HepG2 (cell line): ENCODE measurements around the gene INTS1. TPM values are rescaled to one million over a fixed set of nuclear protein-coding genes. Genes with fewer than 3 reads are reported as not detected.

Experiments used
- FOXJ3 ChIP-seq: sonication (generic); formaldehyde crosslinking; IDR thresholded peaks from 2 replicates; pipeline ENCODE4 v1.4.0; 2020; ENCODE audit warnings: missing genetic modification reagents, mild to moderate bottlenecking, borderline replicate concordance
- ISX ChIP-seq: sonication (generic); formaldehyde crosslinking; conservative IDR thresholded peaks from 2 replicates; pipeline ENCODE4 v1.5.0; 2020; ENCODE audit warnings: missing genetic modification reagents
- RARA ChIP-seq: IDR thresholded peaks from 2 replicates; pipeline ENCODE4 v1.6.1; 2016; ENCODE audit warnings: missing genetic modification reagents, missing compliant biosample characterization
- RORA ChIP-seq: sonication (generic); formaldehyde crosslinking; IDR thresholded peaks from 2 replicates; pipeline ENCODE4 v1.5.0; 2020; ENCODE audit warnings: mild to moderate bottlenecking, missing genetic modification reagents, moderate library complexity
- STAT5B ChIP-seq: sonication (generic); formaldehyde crosslinking; IDR thresholded peaks from 2 replicates; pipeline ENCODE4 v1.4.0; 2020; ENCODE audit warnings: missing genetic modification reagents
- U2AF1 ChIP-seq: fragments of 200-400 bp; formaldehyde crosslinking; optimal IDR thresholded peaks from 2 replicates; pipeline ENCODE3; 2017; ENCODE audit warnings: mild to moderate bottlenecking, low read depth, low read length
- WIZ ChIP-seq: sonication (generic); formaldehyde crosslinking; IDR thresholded peaks from 2 replicates; pipeline ENCODE4 v1.5.1; 2020; ENCODE audit warnings: mild to moderate bottlenecking, missing genetic modification reagents
- XRCC5 ChIP-seq: fragments of 200-400 bp; formaldehyde crosslinking; optimal IDR thresholded peaks from 2 replicates; pipeline ENCODE3; 2017; ENCODE audit warnings: mild to moderate bottlenecking, low read length
- ZBTB1 ChIP-seq: sonication (generic); formaldehyde crosslinking; IDR thresholded peaks from 2 replicates; pipeline ENCODE4 v1.4.0; 2020; ENCODE audit warnings: missing genetic modification reagents, borderline replicate concordance
- ZNF510 ChIP-seq: sonication (generic); formaldehyde crosslinking; IDR thresholded peaks from 2 replicates; pipeline ENCODE4 v1.4.0; 2020; ENCODE audit warnings: low read depth, mild to moderate bottlenecking, missing genetic modification reagents
- ZNF703 ChIP-seq: sonication (generic); formaldehyde crosslinking; IDR thresholded peaks from 2 replicates; pipeline ENCODE4 v1.5.1; 2020; ENCODE audit warnings: missing genetic modification reagents, mild to moderate bottlenecking, moderate library complexity, borderline replicate concordance
- ZNF878 ChIP-seq: sonication (generic); formaldehyde crosslinking; IDR thresholded peaks from 2 replicates; pipeline ENCODE4 v1.8.1; 2023; ENCODE audit warnings: mild to moderate bottlenecking, missing genetic modification reagents, moderate library complexity
- ZNF891 ChIP-seq: sonication (generic); formaldehyde crosslinking; IDR thresholded peaks from 2 replicates; pipeline ENCODE4 v1.5.0; 2020; ENCODE audit warnings: mild to moderate bottlenecking, missing genetic modification reagents
- polyA plus RNA-seq, 8 experiments: library from polyadenylated mRNA; depleted of rRNA in 3 of 8; stranded (reverse) in 7 of 8; unstranded in 1 of 8; fragments of >200 nt; fragmentation: Illumina TruSeq in 4 of 8; extraction: Trizol in 4 of 8; gene quantifications; 2 replicates each; pipeline versions ENCODE4 v1.2.1 to v1.2.3, GENCODE V29; 2011 to 2016; ENCODE audit warnings: low read depth in 4 of 8, missing spikeins in 1 of 8, mixed read lengths in 1 of 8; ENCODE audit not compliant: insufficient read depth in 1 of 8
- total RNA-seq, 5 experiments: library from RNA; depleted of rRNA; stranded (reverse); fragments of >200 nt; fragmentation: Illumina TruSeq; extraction: Trizol; gene quantifications; 2 replicates each; pipeline ENCODE4 v1.2.3, GENCODE V29; 2016; ENCODE audit warnings: low read depth in 1 of 5
- TF ChIP-seq, protein P1 (sequence below): IDR thresholded peaks from 2 replicates; pipeline ENCODE4 v1.6.1; 2016; ENCODE audit warnings: low read depth, control low read depth
- TF ChIP-seq, protein P2 (sequence below): sonication (generic); formaldehyde crosslinking; IDR thresholded peaks from 2 replicates; pipeline ENCODE4 v1.4.0; 2020; ENCODE audit warnings: low read depth, missing genetic modification reagents
- TF ChIP-seq, protein P3 (sequence below): sonication (generic); formaldehyde crosslinking; IDR thresholded peaks from 2 replicates; pipeline ENCODE4 v1.4.0; 2020; ENCODE audit warnings: missing genetic modification reagents

The INTS1 gene
- total and polyA plus RNA-seq, 2 of the 13 experiments (the other 11 are each of a cell fraction or from before 2014, with no cell fraction given) = 13.7 to 29.0 TPM

DNA sequence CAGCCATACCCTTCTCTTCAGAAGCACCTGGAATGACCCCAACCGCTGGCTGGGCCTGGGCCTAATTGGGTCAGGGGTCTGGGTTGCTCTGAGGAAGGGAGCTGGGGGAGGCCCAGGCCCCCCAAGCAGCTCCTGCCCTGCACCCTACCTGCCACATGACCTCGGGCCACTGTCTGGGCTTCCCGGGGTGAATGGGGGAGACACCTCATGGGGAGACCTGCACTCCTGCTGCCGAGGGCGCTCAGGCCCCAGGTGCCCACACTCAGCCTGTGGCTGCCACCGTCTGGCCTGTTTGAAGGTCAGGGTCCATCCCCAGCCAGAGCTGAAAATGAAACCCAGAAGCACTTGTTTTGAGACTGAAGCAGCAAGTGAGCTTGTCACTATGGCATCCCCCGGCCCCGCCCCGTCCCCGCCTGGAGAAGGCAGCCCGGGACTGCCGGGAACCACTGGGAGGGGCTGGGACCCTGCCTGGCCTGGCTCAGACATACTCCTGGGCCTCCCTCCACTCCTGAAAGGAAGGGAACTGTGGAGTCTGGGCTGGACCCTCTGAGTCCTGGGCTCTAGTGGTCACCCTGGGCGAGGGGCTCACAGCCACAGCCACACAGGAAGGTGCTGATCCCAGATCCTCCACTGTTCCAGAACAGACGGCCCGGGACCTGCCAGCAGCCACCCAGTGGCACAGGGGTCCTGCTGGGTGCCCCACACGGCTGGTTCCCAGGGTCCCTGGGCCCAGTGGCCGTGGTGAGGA is 37.5 kb downstream of the INTS1 start (continued):
- TF ChIP-seq RARA (CRISPR knock-in tag) (no peak), ZNF878 (CRISPR knock-in tag) (no peak), FOXJ3 (no peak), STAT5B (CRISPR knock-in tag) (no peak), ZBTB1 (CRISPR knock-in tag) (no peak), WIZ (0 out of 2 replicates have a peak, but pooled peaks have one; percentile 53), ZNF703 (CRISPR knock-in tag) (no peak), XRCC5 (no peak), ZNF510 (CRISPR knock-in tag) (0 out of 2 replicates have a peak, but pooled peaks have one; percentile 34), ZNF891 (CRISPR knock-in tag) (no peak), U2AF1 (no peak), RORA (CRISPR knock-in tag) (no peak), ISX (no peak)
- TF ChIP-seq, protein P1, sequence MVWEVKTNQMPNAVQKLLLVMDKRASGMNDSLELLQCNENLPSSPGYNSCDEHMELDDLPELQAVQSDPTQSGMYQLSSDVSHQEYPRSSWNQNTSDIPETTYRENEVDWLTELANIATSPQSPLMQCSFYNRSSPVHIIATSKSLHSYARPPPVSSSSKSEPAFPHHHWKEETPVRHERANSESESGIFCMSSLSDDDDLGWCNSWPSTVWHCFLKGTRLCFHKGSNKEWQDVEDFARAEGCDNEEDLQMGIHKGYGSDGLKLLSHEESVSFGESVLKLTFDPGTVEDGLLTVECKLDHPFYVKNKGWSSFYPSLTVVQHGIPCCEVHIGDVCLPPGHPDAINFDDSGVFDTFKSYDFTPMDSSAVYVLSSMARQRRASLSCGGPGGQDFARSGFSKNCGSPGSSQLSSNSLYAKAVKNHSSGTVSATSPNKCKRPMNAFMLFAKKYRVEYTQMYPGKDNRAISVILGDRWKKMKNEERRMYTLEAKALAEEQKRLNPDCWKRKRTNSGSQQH (CRISPR knock-in tag) = no peak
- TF ChIP-seq, protein P2, sequence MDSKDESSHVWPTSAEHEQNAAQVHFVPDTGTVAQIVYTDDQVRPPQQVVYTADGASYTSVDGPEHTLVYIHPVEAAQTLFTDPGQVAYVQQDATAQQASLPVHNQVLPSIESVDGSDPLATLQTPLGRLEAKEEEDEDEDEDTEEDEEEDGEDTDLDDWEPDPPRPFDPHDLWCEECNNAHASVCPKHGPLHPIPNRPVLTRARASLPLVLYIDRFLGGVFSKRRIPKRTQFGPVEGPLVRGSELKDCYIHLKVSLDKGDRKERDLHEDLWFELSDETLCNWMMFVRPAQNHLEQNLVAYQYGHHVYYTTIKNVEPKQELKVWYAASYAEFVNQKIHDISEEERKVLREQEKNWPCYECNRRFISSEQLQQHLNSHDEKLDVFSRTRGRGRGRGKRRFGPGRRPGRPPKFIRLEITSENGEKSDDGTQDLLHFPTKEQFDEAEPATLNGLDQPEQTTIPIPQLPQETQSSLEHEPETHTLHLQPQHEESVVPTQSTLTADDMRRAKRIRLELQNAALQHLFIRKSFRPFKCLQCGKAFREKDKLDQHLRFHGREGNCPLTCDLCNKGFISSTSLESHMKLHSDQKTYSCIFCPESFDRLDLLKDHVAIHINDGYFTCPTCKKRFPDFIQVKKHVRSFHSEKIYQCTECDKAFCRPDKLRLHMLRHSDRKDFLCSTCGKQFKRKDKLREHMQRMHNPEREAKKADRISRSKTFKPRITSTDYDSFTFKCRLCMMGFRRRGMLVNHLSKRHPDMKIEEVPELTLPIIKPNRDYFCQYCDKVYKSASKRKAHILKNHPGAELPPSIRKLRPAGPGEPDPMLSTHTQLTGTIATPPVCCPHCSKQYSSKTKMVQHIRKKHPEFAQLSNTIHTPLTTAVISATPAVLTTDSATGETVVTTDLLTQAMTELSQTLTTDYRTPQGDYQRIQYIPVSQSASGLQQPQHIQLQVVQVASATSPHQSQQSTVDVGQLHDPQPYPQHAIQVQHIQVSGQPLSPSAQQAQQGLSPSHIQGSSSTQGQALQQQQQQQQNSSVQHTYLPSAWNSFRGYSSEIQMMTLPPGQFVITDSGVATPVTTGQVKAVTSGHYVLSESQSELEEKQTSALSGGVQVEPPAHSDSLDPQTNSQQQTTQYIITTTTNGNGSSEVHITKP = 0 out of 2 replicates have a peak, but pooled peaks have one; percentile 16
- TF ChIP-seq, protein P3, sequence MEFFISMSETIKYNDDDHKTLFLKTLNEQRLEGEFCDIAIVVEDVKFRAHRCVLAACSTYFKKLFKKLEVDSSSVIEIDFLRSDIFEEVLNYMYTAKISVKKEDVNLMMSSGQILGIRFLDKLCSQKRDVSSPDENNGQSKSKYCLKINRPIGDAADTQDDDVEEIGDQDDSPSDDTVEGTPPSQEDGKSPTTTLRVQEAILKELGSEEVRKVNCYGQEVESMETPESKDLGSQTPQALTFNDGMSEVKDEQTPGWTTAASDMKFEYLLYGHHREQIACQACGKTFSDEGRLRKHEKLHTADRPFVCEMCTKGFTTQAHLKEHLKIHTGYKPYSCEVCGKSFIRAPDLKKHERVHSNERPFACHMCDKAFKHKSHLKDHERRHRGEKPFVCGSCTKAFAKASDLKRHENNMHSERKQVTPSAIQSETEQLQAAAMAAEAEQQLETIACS (CRISPR knock-in tag) = no peak
